Measurements from ENCODE around the gene FRYL. TPM values are rescaled to one million over a fixed set of nuclear protein-coding genes. Genes with fewer than 3 reads are reported as not detected.

The FRYL gene
- total RNA-seq, 2 donors from 2014 or later = 29.7 to 47.0 TPM

DNA sequence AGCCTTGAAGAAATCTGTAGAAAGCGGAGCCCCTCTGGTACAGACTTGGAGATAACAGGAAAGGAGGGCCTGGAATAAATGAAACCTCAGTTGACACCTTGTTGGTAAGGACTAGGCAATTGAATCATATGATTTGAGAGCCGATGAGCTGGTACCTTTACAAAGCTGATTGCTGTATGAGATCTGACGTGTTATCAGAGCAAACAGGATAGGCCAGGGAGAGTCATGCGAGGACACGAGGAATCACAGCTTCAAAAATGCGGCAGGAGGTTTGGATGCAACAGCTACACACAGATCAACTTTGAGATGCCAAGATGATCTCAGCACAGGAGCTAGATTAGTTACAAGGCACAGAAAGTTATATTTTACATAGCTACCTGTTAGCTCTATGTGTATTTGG lies 304.3 kb downstream of the FRYL start:
- Histone ChIP-seq H3K4me3 (no peak overlapping the region), H3K27me3 (no peaks in the 10 kb centered on the region), H3K4me1 (no peaks in the 10 kb centered on the region), H3K36me3 (replicated peaks in 1 of 2; ENCODE audit: insufficient read depth in 1 of 2, low read depth in 2 of 2) (no peaks in the 10 kb centered on the region), H3K9me3 (no peaks in the 10 kb centered on the region), H3K27ac (no peak overlapping the region)
- no peak for TF ChIP-seq POLR2A (IDR thresholded peaks at IDR 0.05)
- TF ChIP-seq, protein P1, sequence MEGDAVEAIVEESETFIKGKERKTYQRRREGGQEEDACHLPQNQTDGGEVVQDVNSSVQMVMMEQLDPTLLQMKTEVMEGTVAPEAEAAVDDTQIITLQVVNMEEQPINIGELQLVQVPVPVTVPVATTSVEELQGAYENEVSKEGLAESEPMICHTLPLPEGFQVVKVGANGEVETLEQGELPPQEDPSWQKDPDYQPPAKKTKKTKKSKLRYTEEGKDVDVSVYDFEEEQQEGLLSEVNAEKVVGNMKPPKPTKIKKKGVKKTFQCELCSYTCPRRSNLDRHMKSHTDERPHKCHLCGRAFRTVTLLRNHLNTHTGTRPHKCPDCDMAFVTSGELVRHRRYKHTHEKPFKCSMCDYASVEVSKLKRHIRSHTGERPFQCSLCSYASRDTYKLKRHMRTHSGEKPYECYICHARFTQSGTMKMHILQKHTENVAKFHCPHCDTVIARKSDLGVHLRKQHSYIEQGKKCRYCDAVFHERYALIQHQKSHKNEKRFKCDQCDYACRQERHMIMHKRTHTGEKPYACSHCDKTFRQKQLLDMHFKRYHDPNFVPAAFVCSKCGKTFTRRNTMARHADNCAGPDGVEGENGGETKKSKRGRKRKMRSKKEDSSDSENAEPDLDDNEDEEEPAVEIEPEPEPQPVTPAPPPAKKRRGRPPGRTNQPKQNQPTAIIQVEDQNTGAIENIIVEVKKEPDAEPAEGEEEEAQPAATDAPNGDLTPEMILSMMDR (IDR thresholded peaks at IDR 0.05) = no peak
- 76% methylated on average over 6 of the region's 6 CpGs for WGBS, 2 donors
- intact Hi-C loops (cut with DNase I) = no loop called here
- DNase-seq (no peak), ATAC-seq (no peak)

DNA sequence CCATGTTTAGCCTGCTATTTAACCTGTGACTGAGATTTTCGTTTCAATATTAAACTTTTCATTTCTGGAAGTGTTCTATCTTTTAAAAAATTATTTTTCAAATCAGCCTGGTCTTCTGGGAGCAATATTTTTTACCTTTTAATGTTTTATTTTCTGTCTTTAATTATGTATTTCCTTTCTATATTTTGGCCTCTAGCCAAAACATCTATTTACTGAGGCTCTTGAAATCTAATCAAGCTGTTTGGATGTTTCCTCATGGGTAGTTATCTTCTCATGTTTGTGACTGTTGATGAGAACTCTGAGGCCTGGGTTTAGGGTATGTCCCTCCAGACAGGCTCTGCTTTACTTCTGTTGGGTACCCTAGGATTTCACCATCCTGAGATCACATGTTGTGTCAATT lies 307.3 kb downstream of the FRYL start:
- H3K9me3 ChIP-seq = no peaks in the 10 kb centered on the region
- ATAC-seq (no peak), DNase-seq (no peak)
- no peaks in the 10 kb centered on the region for H3K4me1 ChIP-seq
- intact Hi-C loops (cut with DNase I) = no loop called here
- H3K4me3 ChIP-seq = no peak overlapping the region
- 80 to 85% methylated on average over 1 of the region's 1 CpG for WGBS, 2 donors
- H3K27ac ChIP-seq = no peak overlapping the region
- H3K27me3 ChIP-seq = no peaks in the 10 kb centered on the region
- no peak for TF ChIP-seq POLR2A (IDR thresholded peaks at IDR 0.05)
- TF ChIP-seq, protein P1 (IDR thresholded peaks at IDR 0.05) = no peak
- no peaks in the 10 kb centered on the region for H3K36me3 ChIP-seq (replicated peaks in 1 of 2; ENCODE audit: insufficient read depth in 1 of 2, low read depth in 2 of 2)

DNA sequence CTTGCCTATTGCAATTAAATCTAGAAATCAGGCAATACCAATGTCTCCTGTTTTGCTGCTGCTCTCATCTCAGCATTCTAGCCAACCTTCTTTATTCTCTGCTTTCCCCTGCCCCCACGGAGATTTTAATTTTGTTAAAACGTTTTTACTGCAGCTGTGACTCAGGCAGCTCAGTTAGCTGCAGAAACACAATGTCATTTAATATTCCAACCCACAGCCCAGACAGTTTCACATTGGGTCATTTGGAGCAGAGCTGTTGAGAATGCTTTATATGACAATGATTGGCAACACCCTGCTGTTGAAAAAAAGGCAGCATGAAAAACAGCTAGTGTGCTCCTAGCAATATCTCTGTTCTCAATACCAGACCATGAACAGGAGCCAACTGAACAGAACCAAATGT lies 309.5 kb downstream of the FRYL start:
- no peak for ATAC-seq

DNA sequence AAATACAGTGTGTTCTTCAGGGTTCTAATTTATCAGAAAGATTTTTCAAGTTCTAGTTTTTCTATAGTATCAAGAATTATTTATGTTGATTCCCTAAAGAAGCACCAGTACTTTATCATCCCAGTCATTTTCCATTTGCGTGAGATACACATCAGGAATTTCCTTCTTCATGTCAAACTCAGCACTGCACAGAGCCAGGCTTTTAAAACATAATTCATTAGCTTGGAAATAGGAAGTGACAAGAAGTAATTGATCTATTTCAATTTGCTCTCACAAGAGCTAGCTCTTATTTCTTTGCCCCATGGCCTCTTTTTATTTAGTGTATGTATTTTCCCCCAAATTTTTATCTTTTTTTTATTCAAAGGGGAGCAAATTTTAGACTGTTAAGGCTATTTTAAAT lies 309.9 kb downstream of the FRYL start:
- no peak overlapping the region for H3K4me3 ChIP-seq
- ATAC-seq (no peak), DNase-seq (no peak)
- H3K36me3 ChIP-seq (replicated peaks in 1 of 2; ENCODE audit: insufficient read depth in 1 of 2, low read depth in 2 of 2) = no peaks in the 10 kb centered on the region
- no peaks in the 10 kb centered on the region for H3K4me1 ChIP-seq
- H3K27me3 ChIP-seq = no peaks in the 10 kb centered on the region
- intact Hi-C loops (cut with DNase I) = no loop called here
- WGBS, 2 donors = 24 to 66% methylated on average over 1 of the region's 1 CpG
- no peak overlapping the region for H3K27ac ChIP-seq
- TF ChIP-seq POLR2A (IDR thresholded peaks at IDR 0.05) = no peak
- TF ChIP-seq, protein P1 (IDR thresholded peaks at IDR 0.05) = no peak
- H3K9me3 ChIP-seq = no peaks in the 10 kb centered on the region

More for the DNA sequence above, 309.5 kb downstream of the FRYL start:
- H3K36me3 ChIP-seq (replicated peaks in 1 of 2; ENCODE audit: insufficient read depth in 1 of 2, low read depth in 2 of 2) = no peaks in the 10 kb centered on the region
- DNase-seq = no peak
- H3K27ac ChIP-seq = no peak overlapping the region
- H3K4me1 ChIP-seq = no peaks in the 10 kb centered on the region
- intact Hi-C loops (cut with DNase I) = no loop called here
- 21 to 29% methylated on average over 2 of the region's 2 CpGs for WGBS, 2 donors
- H3K9me3 ChIP-seq = no peaks in the 10 kb centered on the region
- H3K4me3 ChIP-seq = no peak overlapping the region
- TF ChIP-seq POLR2A (IDR thresholded peaks at IDR 0.05) = no peak
- TF ChIP-seq, protein P1 (IDR thresholded peaks at IDR 0.05) = no peak
- H3K27me3 ChIP-seq = no peaks in the 10 kb centered on the region

DNA sequence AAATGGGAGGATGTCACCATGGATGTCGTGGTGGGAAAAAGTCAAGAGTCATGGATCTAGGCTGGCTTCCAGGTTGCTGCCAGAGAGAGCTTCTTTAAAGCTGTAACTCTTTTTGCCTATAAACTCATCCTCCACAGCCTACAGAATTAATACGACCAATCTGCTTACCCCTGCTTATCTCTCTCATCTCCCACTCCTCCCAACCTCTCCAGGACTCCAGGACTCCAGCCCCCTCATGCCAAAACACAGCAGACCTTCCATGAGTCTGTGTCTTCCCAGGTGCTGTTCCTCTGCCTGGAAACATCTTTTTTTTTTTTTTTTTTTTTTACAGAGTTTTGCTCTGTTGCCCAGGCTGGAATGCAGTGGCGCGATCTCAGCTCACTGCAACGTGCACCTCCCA lies 312.2 kb downstream of the FRYL start:
- no peak for DNase-seq
- no peak overlapping the region for H3K27ac ChIP-seq
- no peak overlapping the region for H3K4me3 ChIP-seq
- ATAC-seq = no peak
- no peaks in the 10 kb centered on the region for H3K4me1 ChIP-seq
- H3K9me3 ChIP-seq = no peaks in the 10 kb centered on the region
- intact Hi-C loops (cut with DNase I) = no loop called here
- no peaks in the 10 kb centered on the region for H3K36me3 ChIP-seq (replicated peaks in 1 of 2; ENCODE audit: insufficient read depth in 1 of 2, low read depth in 2 of 2)
- 58 to 74% methylated on average over 4 to 5 of the region's 5 CpGs for whole genome bisulfite sequencing, 2 donors
- TF ChIP-seq POLR2A (IDR thresholded peaks at IDR 0.05) = no peak
- TF ChIP-seq, protein P1 (IDR thresholded peaks at IDR 0.05) = no peak
- no peaks in the 10 kb centered on the region for H3K27me3 ChIP-seq
